Body of pancreas (tissue), 4 donors: Measurements from ENCODE around the gene LGR6.

Experiments used
- CTCF ChIP-seq, 7 experiments: fragments of 450-650 bp in 4 of 7; fragments of 200-600 bp in 3 of 7; sonication (generic) in 3 of 7; IDR thresholded peaks; one replicate each; pipeline ENCODE4 v1.5.1; 2016 to 2019; ENCODE audit warnings: antibody characterized with exemption in 7 of 7
- POLR2A ChIP-seq, 3 donors: fragments of 450-650 bp; IDR thresholded peaks; one replicate each; pipeline ENCODE4 v1.6.1; 2016; ENCODE audit warnings: antibody characterized with exemption in 3 of 3, mild to moderate bottlenecking in 2 of 3

- no peak for TF ChIP-seq CTCF (IDR thresholded peaks at IDR 0.05)
- TF ChIP-seq POLR2A (IDR thresholded peaks at IDR 0.05) = no peak
These were observed 29.7 kb downstream of the LGR6 start for GRCh38 chr1:202223121-202223860.
